NT2/D1 (cell line): ENCODE data around the gene HPCAL1.

Source experiments
- DNase-seq: peaks from one replicate; pipeline ENCODE4 v3.0.0-alpha.2; 2011; ENCODE audit warnings: low read depth, low spot score
- H3K27me3 ChIP-seq: 2 replicates; pipeline ENCODE4 v1.6.0; 2011; ENCODE audit warnings: mild to moderate bottlenecking; ENCODE audit not compliant: insufficient read length, insufficient read depth
- H3K36me3 ChIP-seq: 2 replicates; pipeline ENCODE4 v1.6.1; 2011; ENCODE audit warnings: mild to moderate bottlenecking, low read length, mixed read lengths; ENCODE audit not compliant: insufficient read depth, insufficient read length
- H3K4me1 ChIP-seq: 2 replicates; pipeline ENCODE4 v1.5.1; 2011; ENCODE audit not compliant: insufficient read depth, insufficient read length
- H3K4me3 ChIP-seq: 2 replicates; pipeline ENCODE4 v1.5.1; 2011; ENCODE audit warnings: low read depth; ENCODE audit not compliant: insufficient read length
- H3K9ac ChIP-seq: 2 replicates; pipeline ENCODE4 v1.6.0; 2011; ENCODE audit warnings: low read depth; ENCODE audit not compliant: insufficient read length
- H3K9me3 ChIP-seq: 2 replicates; pipeline ENCODE4 v1.5.1; 2011; ENCODE audit warnings: mild to moderate bottlenecking, low read length; ENCODE audit not compliant: insufficient read depth
- SUZ12 ChIP-seq: IDR thresholded peaks from 2 replicates; pipeline ENCODE4 v1.6.1; 2011; ENCODE audit not compliant: insufficient read length, insufficient read depth; ENCODE audit errors: extremely low read depth
- YY1 ChIP-seq: IDR thresholded peaks from 2 replicates; pipeline ENCODE4 v1.6.1; 2011; ENCODE audit not compliant: insufficient read length, insufficient read depth
- ZNF274 ChIP-seq: IDR thresholded peaks from 2 replicates; pipeline ENCODE4 v1.6.1; 2011; ENCODE audit warnings: mild to moderate bottlenecking, low read depth, low read length

HPCAL1 gene

GRCh38 chr2:10410823-10411437 lies 108.2 kb downstream of the HPCAL1 start:
- no peak for DNase-seq
- Histone ChIP-seq H3K27me3 (no peaks in the 10 kb centered on the region), H3K9ac (no peak overlapping the region), H3K4me1 (peaks cover 14% of the 10 kb centered on the region), H3K36me3 (peaks cover 8% of the 10 kb centered on the region), H3K9me3 (peaks cover 7% of the 10 kb centered on the region; the same call in 1 of the 2 replicates), H3K4me3 (no peak overlapping the region)
- TF ChIP-seq ZNF274 (no peak), SUZ12 (no peak), YY1 (no peak)

DNA sequence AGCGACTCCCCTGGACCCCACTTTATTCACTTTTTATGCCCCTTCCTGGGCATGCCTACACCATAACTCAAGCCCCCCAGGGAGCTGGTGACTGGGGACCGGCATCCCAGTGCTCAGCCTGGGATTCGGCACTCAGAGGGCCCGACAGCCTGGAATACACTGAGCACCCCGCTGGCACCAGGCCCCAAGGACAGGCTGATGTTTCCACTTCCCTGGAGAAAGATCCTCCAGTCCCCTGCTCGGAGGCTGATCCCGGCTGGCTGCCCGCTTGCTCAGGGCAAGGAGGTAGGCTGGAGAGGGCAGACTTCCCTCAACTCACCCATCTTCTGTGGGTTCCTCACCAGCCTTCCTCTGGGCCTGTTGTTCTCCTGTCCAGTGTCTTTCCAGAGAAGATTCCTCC lies 108.9 kb downstream of the HPCAL1 start:
- TF ChIP-seq ZNF274 (no peak), SUZ12 (no peak), YY1 (no peak)
- Histone ChIP-seq H3K27me3 (no peaks in the 10 kb centered on the region), H3K36me3 (peaks cover 8% of the 10 kb centered on the region), H3K9me3 (peaks cover 7% of the 10 kb centered on the region; the same call in 1 of the 2 replicates), H3K4me3 (no peak overlapping the region), H3K9ac (no peak overlapping the region), H3K4me1 (peaks cover 14% of the 10 kb centered on the region)
- DNase-seq = no peak

- no peak overlapping the region for H3K9ac ChIP-seq
- TF ChIP-seq YY1 (peak; percentile 66), SUZ12 (no peak)
- H3K4me3 ChIP-seq = no peak overlapping the region
- peak; percentile 44 for DNase-seq
- peaks cover 8% of the 10 kb centered on the region for H3K36me3 ChIP-seq
- peaks cover 7% of the 10 kb centered on the region; the same call in 1 of the 2 replicates for H3K9me3 ChIP-seq
- H3K27me3 ChIP-seq = no peaks in the 10 kb centered on the region
- peaks cover 14% of the 10 kb centered on the region for H3K4me1 ChIP-seq
These were observed 109.7 kb downstream of the HPCAL1 start for GRCh38 chr2:10412380-10412779.

DNA sequence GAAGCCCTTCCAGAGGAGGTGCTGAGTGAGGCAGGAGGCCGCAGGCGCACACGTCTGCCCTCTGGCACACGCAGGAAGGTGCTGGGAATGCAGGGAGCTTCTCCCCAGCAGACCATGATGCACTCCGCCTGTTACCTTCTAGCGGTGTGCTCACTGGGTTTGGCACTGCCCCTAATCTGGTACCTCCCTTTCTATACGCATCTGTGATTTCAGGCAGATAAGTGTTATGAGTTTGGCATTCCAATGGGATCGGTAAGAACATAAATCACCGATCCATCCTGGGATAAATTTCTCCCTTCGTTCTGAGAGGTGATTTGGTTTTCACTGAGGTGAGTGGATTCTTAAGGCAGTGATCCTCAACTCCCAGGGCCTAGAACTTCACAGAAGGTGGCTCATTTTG lies 110.8 kb downstream of the HPCAL1 start:
- H3K9ac ChIP-seq = no peak overlapping the region
- H3K36me3 ChIP-seq = peaks cover 8% of the 10 kb centered on the region
- DNase-seq = no peak
- no peak overlapping the region for H3K4me3 ChIP-seq
- peaks cover 14% of the 10 kb centered on the region for H3K4me1 ChIP-seq
- TF ChIP-seq YY1 (no peak), SUZ12 (no peak), ZNF274 (no peak)
- H3K9me3 ChIP-seq = peaks cover 7% of the 10 kb centered on the region; the same call in 1 of the 2 replicates
- no peaks in the 10 kb centered on the region for H3K27me3 ChIP-seq

GRCh38 chr2:10413991-10414451 lies 111.3 kb downstream of the HPCAL1 start:
- H3K36me3 ChIP-seq = peaks cover 8% of the 10 kb centered on the region
- TF ChIP-seq ZNF274 (no peak), YY1 (no peak), SUZ12 (no peak)
- peaks cover 14% of the 10 kb centered on the region for H3K4me1 ChIP-seq
- peaks cover 7% of the 10 kb centered on the region; the same call in 1 of the 2 replicates for H3K9me3 ChIP-seq
- no peaks in the 10 kb centered on the region for H3K27me3 ChIP-seq
- no peak overlapping the region for H3K4me3 ChIP-seq
- no peak for DNase-seq
- no peak overlapping the region for H3K9ac ChIP-seq

- DNase-seq = no peak
- no peak for TF ChIP-seq YY1
- no peak for TF ChIP-seq SUZ12
- no peak for TF ChIP-seq ZNF274
- no peak overlapping the region for H3K9ac ChIP-seq
- no peak overlapping the region for H3K4me3 ChIP-seq
- no peaks in the 10 kb centered on the region for H3K27me3 ChIP-seq
- H3K4me1 ChIP-seq = peaks cover 14% of the 10 kb centered on the region
- peaks cover 11% of the 10 kb centered on the region for H3K36me3 ChIP-seq
- H3K9me3 ChIP-seq = peaks cover 7% of the 10 kb centered on the region; the same call in 1 of the 2 replicates
These were observed 111.9 kb downstream of the HPCAL1 start for GRCh38 chr2:10414591-10414990.

DNA sequence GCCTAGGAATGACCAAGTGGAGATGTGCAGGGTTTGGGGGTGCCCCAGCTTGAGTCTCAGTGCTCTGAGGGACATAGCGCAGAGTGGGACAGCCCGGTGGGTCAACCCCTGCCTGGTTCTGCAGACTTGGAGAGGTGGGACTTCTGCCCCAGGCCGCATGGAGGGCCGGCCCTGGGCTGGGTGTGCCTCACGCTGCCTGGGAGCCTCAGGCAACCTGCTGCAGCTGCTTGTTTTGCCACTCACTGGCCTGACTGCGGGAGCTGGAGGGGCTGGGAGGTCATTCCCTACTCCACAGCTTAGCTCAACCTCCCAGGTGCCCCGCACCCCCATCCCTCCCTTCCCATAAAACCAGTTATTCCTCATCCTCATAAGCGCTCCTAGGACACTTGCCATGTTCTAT lies 112.3 kb downstream of the HPCAL1 start:
- TF ChIP-seq SUZ12 (no peak), ZNF274 (no peak), YY1 (no peak)

GRCh38 chr2:10415640-10416039 lies 112.9 kb downstream of the HPCAL1 start:
- no peak for TF ChIP-seq YY1
- TF ChIP-seq ZNF274 = no peak
- TF ChIP-seq SUZ12 = no peak
- Histone ChIP-seq H3K4me3 (no peak overlapping the region), H3K9me3 (peaks cover 7% of the 10 kb centered on the region; the same call in 1 of the 2 replicates), H3K36me3 (peaks cover 19% of the 10 kb centered on the region), H3K27me3 (no peaks in the 10 kb centered on the region), H3K9ac (no peak overlapping the region), H3K4me1 (peaks cover 14% of the 10 kb centered on the region)
- DNase-seq = no peak

More for the DNA sequence above, 112.3 kb downstream of the HPCAL1 start:
- peaks cover 14% of the 10 kb centered on the region for H3K4me1 ChIP-seq
- H3K4me3 ChIP-seq = no peak overlapping the region
- H3K27me3 ChIP-seq = no peaks in the 10 kb centered on the region
- DNase-seq = no peak
- H3K9me3 ChIP-seq = peaks cover 7% of the 10 kb centered on the region; the same call in 1 of the 2 replicates
- peaks cover 14% of the 10 kb centered on the region for H3K36me3 ChIP-seq
- no peak overlapping the region for H3K9ac ChIP-seq
